Fibroblast of skin of scalp (primary cell): ENCODE measurements around the gene TAF10.

Experiments used
- DNase-seq: peaks from one replicate; pipeline ENCODE4 v3.0.0-alpha.2; 2013

Gene TAF10

GRCh38 chr11:6607190-6607795 lies 4.7 kb downstream of the TAF10 start:
- peak; percentile 54 for DNase-seq

DNA sequence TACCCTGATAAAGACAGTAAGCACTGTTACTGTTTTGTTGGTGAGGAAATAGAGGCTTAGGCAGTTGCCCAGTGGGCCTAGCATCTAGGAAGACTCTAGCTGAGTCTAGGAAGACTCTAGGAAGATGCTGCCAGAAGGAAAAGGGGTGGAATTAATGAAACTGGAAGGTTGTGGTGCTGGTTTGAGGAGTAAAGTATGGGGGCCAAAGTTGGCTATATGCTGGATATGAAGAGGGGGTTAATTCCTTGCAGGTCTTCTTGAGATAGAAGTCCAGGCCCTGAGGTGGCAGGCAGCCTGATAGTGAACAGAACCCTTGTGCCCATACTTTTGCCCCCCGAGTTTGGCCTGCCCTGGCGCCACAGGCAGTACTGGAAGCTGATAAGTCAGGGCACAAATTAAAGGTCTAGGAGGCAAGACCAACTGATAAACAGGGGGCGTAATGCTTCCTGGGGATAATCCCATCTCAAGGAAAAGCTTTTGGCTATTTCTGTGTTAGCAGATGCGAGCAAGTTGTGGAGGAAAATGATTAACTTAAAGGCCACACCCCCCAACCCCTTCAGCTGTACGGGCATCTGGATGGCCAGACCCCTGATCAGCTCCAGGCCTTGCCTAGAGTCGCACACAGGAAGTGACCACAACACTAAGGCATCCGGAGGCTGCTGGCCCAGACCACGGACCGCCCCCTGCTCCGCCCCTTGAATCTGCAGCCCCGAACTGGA lies 5.4 kb downstream of the TAF10 start:
- DNase-seq, result peak; percentile 96

GRCh38 chr11:6604790-6605189 lies 7.2 kb downstream of the TAF10 start:
- no peak for DNase-seq

DNA sequence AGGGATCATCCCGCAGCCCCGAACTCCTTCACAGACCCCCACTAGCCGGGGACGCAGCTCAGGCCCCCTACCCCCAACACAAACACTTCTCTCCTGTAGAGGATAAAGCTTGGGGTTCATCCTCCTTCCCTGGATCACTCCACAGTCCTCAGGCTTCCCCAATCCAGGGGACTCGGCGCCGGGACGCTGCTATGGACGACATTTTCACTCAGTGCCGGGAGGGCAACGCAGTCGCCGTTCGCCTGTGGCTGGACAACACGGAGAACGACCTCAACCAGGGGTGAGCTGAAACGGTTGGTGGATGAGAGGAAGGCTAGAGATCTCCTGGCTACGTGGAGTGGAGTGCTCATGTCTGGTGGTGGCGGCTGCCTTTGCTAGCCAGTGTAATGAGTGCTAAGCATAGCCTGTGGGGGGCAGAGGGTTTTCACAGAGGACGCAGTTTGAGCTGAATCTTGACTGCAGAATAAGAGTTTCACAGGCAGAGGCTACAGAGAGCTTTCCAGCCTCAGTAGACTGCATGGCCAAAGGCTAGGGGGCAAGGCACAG lies 7.9 kb downstream of the TAF10 start:
- DNase-seq, result peak; percentile 70

DNA sequence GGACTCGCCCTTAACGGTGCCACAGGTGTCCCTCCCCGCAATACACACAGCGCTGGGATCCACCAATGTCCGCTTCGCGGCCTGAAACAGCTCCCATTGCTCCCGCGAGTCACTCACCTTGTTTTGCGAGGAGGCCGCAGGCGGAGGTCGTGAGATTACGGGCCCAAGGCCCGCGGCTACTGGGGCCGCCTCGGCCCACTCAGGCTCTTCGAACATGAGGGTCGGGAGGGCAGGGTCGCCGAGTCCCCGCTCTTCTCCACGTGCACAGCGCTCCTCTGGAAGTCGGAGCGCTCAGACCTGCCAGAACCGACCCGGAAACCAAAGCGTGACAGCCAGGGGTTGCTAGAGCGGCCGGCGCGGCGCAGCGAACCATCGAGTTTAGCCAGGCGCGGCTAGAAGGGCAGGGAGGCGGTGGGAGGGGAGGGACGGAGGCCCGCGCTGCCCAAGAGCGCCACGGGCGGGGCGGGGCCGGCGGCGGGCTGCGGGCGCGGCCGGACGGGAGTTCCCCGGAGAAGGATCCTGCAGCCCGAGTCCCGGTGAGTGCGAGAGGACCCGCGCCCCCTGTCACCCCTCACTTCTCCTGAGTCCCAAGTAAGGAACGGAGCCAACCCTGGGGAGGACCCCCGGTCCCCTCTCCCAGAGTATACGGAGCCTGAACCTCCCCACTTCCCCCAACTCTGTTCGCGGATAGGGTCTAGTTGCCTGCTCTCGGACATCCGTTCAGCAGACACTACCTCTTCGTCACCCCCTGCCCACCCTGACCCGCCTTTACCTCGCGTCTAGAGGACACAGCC lies 8.5 kb downstream of the TAF10 start, which contains the start of the genes ILK and RRP8:
ILK (plus strand) TSS at position 488 of the 794 bp plus-strand sequence. CDS start 498 bp downstream, outside the sequence.
RRP8 (minus strand) TSS at position 330 of the 794 bp plus-strand sequence; CDS start at position 216, 114 bp downstream.
- peak; percentile 90 for DNase-seq

DNA sequence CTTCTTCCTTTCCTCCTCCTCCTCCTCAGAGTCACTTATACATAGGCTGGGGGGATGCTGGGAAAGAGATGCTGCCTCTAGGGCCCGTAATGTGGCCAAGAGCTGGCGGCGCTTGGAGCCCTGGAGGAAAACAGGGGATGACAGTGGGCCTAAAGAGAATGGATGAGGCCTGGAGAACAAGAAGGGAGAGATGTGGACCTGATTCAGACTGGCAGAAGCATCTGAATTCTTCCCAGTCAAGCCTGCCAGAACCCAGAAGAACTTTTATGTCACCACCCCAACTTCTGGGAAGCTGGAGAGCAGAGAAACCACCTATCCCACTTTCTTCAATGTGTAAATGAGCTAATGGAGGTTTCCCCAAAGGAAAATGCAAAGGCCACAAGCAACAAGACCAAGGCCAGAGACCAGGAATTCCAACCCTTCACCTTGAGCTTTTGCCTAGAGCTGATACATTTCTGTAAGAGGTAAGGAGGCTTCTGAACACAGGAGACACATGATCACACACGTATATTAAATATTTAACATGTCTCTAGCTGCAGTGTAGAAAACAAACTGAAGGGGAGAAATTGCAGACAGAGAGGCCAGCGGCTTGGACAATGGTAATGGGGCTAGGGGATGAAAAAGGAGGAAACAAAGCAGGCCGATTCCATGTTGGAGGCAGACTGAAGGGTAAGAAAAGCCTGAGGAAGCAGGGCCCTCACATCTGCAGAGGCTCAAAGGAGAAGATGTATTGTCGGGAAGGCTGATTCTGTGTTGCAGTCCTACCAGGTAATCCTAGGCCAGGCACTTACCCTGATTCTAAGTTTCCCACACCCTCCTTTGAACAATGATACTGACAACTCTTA lies 9.7 kb downstream of the TAF10 start:
- no peak for DNase-seq

DNA sequence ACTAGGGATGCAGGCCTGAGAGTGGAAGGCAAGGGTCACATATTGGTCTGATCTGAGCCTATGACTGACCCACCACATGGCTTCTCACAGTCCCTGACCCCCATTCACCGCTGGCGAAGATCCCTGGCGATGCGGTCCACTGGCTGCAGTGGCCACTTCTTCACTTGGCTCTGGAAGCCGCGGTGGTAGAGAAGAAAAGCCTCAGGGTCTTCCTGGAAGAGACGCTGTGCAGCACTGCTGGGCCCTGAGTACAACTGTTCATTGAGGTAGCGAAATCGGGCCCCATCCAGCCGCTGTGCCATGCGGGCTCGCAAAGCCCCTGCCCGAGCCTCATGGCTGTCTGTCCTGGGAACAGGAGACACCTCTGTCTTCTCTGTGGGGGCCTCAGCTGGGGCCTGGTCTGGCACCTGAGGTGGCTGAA lies 11.0 kb downstream of the TAF10 start:
- no peak for DNase-seq

- no peak for DNase-seq
Observed at GRCh38 chr11:6599881-6600390, 12.1 kb downstream of the TAF10 start.

DNA sequence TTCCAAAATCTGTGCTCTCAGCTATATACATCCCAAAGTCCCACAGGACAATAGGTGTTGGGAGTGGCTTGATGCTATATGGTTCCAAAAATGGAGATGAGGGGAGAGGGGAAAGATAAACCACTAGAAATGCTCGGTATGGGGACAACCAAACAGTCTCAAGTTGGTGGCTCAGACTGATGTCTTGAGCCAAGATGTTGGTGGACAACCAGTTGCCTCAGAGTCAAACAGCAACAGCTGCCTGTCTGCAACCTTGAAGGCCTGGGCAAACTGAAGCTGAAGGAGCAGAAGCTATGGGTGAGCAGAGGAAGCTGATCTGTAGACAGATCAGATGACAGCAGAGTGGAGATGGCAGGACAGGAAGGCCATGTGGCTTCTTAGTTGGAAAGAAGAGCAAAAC lies 12.6 kb downstream of the TAF10 start:
- no peak for DNase-seq

DNA sequence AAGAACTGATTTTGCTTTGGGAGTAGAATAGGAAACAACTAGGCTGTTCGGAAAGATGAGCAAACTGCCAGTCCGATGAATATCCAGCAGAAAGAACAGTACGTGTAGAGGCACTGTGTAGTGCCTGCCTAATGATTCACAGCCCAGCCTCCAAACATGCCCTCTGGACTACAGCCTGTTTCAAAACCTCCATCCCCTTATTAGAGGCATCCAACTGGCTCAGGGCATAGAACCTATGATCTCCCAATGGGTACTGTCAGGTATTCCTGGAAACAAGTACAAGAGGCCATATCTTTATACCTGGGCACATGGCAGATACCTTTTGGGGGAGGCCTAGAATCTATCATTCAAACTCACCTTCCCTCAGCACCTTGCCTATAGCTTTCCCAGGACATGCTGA lies 13.5 kb downstream of the TAF10 start:
- no peak for DNase-seq

DNA sequence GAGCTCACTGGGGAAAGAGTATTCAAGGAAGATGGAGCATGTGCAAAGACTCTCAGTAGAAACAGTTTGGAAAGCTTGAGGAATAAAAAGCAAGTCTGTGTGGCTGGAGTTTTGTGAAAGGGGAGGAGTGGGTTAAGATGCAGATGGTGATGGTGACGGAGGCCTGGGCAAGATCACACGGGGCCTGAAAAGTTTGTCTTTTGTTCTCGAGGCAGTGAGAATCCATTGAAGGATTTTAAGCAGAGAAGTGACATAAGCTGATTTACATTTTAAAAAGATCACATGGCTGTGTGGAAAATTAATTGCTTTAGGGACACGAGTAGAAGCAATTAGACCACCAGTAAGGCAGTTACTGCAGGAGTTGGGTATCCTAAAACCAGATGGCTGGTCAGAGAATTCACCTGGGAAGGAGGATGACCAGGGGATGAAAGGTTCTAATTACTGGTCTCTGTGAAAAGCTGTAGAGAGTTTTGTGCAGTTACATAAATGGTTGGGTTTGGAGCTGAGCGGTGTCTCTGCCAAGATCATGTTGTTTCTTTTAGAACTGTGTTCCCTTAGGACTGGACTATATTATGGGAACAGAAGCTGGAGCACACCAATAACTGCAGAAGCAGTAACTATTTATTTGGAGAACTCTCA lies 15.7 kb downstream of the TAF10 start:
- DNase-seq, result no peak

DNA sequence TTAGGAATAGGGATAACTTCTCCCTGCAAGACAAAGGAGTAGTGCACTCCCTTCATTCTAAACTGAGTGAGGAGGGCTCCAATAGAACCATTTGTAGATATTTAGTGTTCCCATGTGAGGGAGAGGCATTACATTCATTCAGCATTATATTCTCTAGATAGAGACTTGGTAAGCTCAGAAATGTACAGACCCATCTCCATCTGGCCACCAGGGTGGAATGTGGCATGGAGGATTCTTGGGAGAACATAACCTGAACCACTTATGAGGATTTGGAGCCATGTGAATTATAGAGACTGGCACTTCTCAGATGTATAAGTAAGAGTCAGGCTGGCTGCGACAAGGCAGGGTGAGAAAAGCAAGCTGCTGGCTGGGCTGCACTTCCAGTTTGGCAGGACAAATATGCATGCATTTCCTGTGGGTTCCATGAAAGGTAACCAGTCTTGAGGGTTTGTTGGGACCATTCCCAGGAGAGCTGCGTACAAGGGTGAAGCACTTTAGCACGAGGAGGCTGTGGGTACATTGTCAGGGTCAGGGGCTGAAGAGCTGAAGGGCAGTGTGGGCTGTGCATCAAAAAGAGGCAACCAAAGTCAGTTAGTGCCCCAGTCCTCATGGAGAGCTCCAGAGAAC lies 17.8 kb downstream of the TAF10 start:
- no peak for DNase-seq

GRCh38 chr11:6588018-6588417 lies 24.0 kb downstream of the TAF10 start:
- DNase-seq, result no peak

DNA sequence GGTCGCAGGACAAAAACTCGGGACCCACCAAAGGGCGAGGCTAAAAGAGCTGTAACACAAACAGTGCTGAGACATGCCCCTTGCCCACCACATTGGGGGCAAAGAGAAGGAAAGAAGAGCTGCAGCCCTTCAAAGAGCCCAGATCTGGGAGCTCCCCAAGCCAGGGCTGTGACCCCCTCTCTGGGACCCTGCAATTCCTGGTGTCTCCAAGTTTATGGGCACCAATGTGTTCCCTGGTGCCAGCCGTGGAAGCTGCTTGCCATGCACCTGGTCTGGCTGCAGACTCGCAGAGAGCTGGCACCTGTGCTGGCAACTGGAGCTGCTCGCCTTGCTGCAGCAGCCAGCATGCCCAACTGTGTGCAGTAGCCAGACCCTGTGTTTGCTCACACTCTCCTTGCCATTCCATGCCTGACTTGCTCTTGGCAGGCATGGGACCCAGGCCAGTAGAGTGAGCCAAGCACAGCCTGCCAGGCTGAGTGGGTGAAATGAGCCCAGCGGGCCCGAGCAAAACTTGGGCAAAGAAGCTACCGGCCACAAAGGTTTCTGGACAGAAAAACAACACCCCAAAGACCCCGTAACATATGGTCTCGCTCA lies 24.6 kb downstream of the TAF10 start:
- DNase-seq, result no peak

- DNase-seq, result peak; percentile 47
Observed at GRCh38 chr11:6586434-6587359, 25.3 kb downstream of the TAF10 start.

GRCh38 chr11:6584528-6584927 lies 27.5 kb downstream of the TAF10 start:
- DNase-seq, result no peak

GRCh38 chr11:6583584-6583983 lies 28.4 kb downstream of the TAF10 start:
- DNase-seq, result no peak

DNA sequence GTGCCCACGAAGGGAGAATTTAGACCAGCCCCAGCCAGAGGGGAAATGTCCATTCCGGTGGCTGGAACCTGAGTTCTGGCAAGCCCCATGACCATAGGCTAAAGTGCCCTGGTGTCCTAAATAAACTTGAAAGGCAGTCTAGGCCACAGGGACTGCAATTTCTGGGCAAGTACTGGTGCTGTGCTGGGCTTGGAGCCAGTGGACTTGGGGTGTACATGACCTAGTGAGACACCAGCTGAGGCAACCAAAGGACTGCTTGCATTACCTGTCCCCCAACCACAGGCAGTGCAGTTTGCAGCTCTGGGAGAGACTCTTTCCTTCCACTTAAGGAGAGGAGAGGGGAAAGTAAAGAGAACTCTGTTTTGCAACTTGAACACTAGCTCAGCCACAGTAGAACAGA lies 32.3 kb downstream of the TAF10 start:
- no peak for DNase-seq

- no peak for DNase-seq
Observed at GRCh38 chr11:6578134-6578533, 33.9 kb downstream of the TAF10 start.
